ENCODE data around the gene DRC7. TPM values are rescaled to one million over a fixed set of nuclear protein-coding genes. Genes with fewer than 3 reads are reported as not detected.
"Not testable (repeated sequence)": the region's sequence is repeated elsewhere in the genome, so short reads cannot be mapped to it uniquely, and the experiment has no call there.

The DRC7 gene
- total RNA-seq, 8 experiments from 2014 or later = 0.49 to 7.4 (median 0.63) TPM; not detected in 1

GRCh38 chr16:57742543-57742942, 47.9 kb downstream of the DRC7 start:
- peaks cover under 1 to 5% of the 10 kb centered on the region in 2 donors for H3K4me1 ChIP-seq (replicated peaks in 1 of 2)
- WGBS, 10 experiments = 72 to 100% (median 85%) methylated on average over 1 to 3 of the region's 4 CpGs; no CpG with 5 or more reads in 4 of the 10 experiments
- H3K4me3 ChIP-seq = no peak overlapping the region
- no peak overlapping the region for H3K27ac ChIP-seq
- no peak for ATAC-seq (replicated peaks in 6 of 8)
- in situ Hi-C loops (cut with MboI; ENCODE audit: low pct_unique_long_range_greater_than_20kb in 2 of 9, low sequenced_read_pairs in 9 of 9, unreplicated experiment in 9 of 9) = loop anchor here in 1 of 9 experiments (25.0 kb wide), 1 partner anchor 155 kb away; no protein-coding TSS in a partner anchor

GRCh38 chr16:57743458-57743857, 48.9 kb downstream of the DRC7 start:
- no peaks in the 10 kb centered on the region for H3K4me1 ChIP-seq (replicated peaks in 1 of 2)
- in situ Hi-C loops (cut with MboI; ENCODE audit: low pct_unique_long_range_greater_than_20kb in 2 of 9, low sequenced_read_pairs in 9 of 9, unreplicated experiment in 9 of 9) = loop anchor here in 1 of 9 experiments (25.0 kb wide), 1 partner anchor 156 kb away; no protein-coding TSS in a partner anchor
- H3K27ac ChIP-seq = no peak overlapping the region
- ATAC-seq (replicated peaks in 6 of 8) = no peak
- H3K4me3 ChIP-seq = no peak overlapping the region
- WGBS, 10 experiments = 81 to 100% (median 87%) methylated on average over 2 to 6 of the region's 10 CpGs; no CpG with 5 or more reads in 7 of the 10 experiments

- no peak for ATAC-seq (replicated peaks in 6 of 8)
- in situ Hi-C loops (cut with MboI; ENCODE audit: low pct_unique_long_range_greater_than_20kb in 2 of 9, low sequenced_read_pairs in 9 of 9, unreplicated experiment in 9 of 9) = loop anchor here in 1 of 9 experiments (25.0 kb wide), 1 partner anchor 157 kb away; no protein-coding TSS in a partner anchor
- Histone ChIP-seq H3K27ac (no peak overlapping the region), H3K4me3 (no peak overlapping the region), H3K4me1 (replicated peaks in 1 of 2) (no peaks in the 10 kb centered on the region)
- WGBS, 10 experiments = 80 to 100% (median 93%) methylated on average over 1 to 10 of the region's 23 CpGs; no CpG with 5 or more reads in 4 of the 10 experiments
Measured at GRCh38 chr16:57743886-57744641, 49.5 kb downstream of the DRC7 start.

- no peak overlapping the region for H3K27ac ChIP-seq
- WGBS, 10 experiments = 100% methylated on average over 2 of the region's 7 CpGs; no CpG with 5 or more reads in 9 of the 10 experiments
- in situ Hi-C loops (cut with MboI; ENCODE audit: low pct_unique_long_range_greater_than_20kb in 2 of 9, low sequenced_read_pairs in 9 of 9, unreplicated experiment in 9 of 9) = loop anchor here in 1 of 9 experiments (25.0 kb wide), 1 partner anchor 157 kb away; no protein-coding TSS in a partner anchor
- H3K4me1 ChIP-seq (replicated peaks in 1 of 2) = no peaks in the 10 kb centered on the region
- no peak overlapping the region for H3K4me3 ChIP-seq
- no peak for ATAC-seq (replicated peaks in 6 of 8)
Measured at GRCh38 chr16:57744642-57744903, 50.0 kb downstream of the DRC7 start.

DNA sequence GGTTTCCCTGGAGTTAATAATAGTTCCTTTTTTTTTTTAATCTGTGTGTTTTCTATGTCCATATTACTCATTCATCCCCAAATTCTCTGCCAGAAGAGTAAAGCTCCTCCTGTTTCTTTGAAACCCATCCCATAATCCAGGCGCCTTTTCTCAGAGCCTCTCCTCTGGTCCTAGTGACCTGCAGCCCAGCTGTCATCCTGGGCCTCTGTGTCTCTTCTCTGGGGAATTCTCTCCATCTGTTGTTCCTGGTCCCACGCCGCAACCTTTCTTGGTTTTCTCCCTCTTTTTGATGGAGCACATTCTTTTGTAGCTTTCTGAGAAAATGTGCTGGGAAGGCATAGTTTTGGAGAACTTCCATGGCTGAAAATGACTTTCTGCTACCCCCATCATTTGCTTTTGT, 51.2 kb downstream of the DRC7 start:
- 89 to 100% (median 95%) methylated on average over 1 to 3 of the region's 3 CpGs; no CpG with 5 or more reads in 4 of the 10 experiments for WGBS, 10 experiments
- in situ Hi-C loops (cut with MboI; ENCODE audit: low pct_unique_long_range_greater_than_20kb in 2 of 9, low sequenced_read_pairs in 9 of 9, unreplicated experiment in 9 of 9) = loop anchor here in 1 of 9 experiments (25.0 kb wide), 1 partner anchor 158 kb away; no protein-coding TSS in a partner anchor

DNA sequence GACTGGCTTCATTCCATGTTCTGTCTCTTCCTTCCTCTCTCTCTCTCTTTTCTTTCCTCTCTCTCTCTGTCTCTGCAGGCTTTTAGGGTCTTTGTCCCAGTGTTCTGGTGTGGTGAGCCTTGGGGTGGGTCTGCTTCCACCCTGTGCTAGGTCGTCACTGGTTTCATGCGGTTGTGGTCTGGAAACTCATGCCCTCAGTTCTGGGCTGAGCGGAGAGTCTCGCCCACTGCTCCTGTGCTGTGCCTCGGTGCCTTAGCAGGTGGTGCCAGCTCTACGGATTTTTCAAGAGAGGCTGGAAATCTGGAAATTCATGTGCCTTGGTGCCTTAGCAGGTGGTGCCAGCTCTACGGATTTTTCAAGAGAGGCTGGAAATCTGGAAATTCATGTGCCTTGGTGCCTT, 51.7 kb downstream of the DRC7 start:
- H3K4me1 ChIP-seq (replicated peaks in 1 of 2); H3K4me3 ChIP-seq; ATAC-seq (replicated peaks in 6 of 8); H3K27ac ChIP-seq: not testable (repeated sequence)
- 71 to 100% (median 90%) methylated on average over 1 to 2 of the region's 7 CpGs; no CpG with 5 or more reads in 6 of the 10 experiments for WGBS, 10 experiments
- in situ Hi-C loops (cut with MboI; ENCODE audit: low pct_unique_long_range_greater_than_20kb in 2 of 9, low sequenced_read_pairs in 9 of 9, unreplicated experiment in 9 of 9) = loop anchor here in 1 of 9 experiments (25.0 kb wide), 1 partner anchor 159 kb away; no protein-coding TSS in a partner anchor

More for the DNA sequence above, 51.2 kb downstream of the DRC7 start:
- ATAC-seq (replicated peaks in 6 of 8) = no peak
- H3K27ac ChIP-seq = no peak overlapping the region
- H3K4me3 ChIP-seq = no peak overlapping the region
- H3K4me1 ChIP-seq (replicated peaks in 1 of 2) = no peaks in the 10 kb centered on the region

- H3K27ac ChIP-seq = no peak overlapping the region
- in situ Hi-C loops (cut with MboI; ENCODE audit: low pct_unique_long_range_greater_than_20kb in 2 of 9, low sequenced_read_pairs in 9 of 9, unreplicated experiment in 9 of 9) = loop anchor here in 1 of 9 experiments (25.0 kb wide), 1 partner anchor 160 kb away; no protein-coding TSS in a partner anchor
- 56 to 100% (median 84%) methylated on average over 1 to 5 of the region's 7 CpGs; no CpG with 5 or more reads in 2 of the 10 experiments for WGBS, 10 experiments
- no peaks in the 10 kb centered on the region for H3K4me1 ChIP-seq (replicated peaks in 1 of 2)
- no peak overlapping the region for H3K4me3 ChIP-seq
- no peak for ATAC-seq (replicated peaks in 6 of 8)
Measured at GRCh38 chr16:57747091-57747490, 52.5 kb downstream of the DRC7 start.

GRCh38 chr16:57747496-57747895, 52.9 kb downstream of the DRC7 start:
- WGBS, 10 experiments = 68 to 100% (median 87%) methylated on average over 1 to 9 of the region's 12 CpGs; no CpG with 5 or more reads in 6 of the 10 experiments
- in situ Hi-C loops (cut with MboI; ENCODE audit: low pct_unique_long_range_greater_than_20kb in 2 of 9, low sequenced_read_pairs in 9 of 9, unreplicated experiment in 9 of 9) = loop anchor here in 1 of 9 experiments (25.0 kb wide), 1 partner anchor 160 kb away; no protein-coding TSS in a partner anchor
- H3K4me1 ChIP-seq (replicated peaks in 1 of 2) = no peaks in the 10 kb centered on the region
- no peak for ATAC-seq (replicated peaks in 6 of 8)
- no peak overlapping the region for H3K4me3 ChIP-seq
- no peak overlapping the region for H3K27ac ChIP-seq

DNA sequence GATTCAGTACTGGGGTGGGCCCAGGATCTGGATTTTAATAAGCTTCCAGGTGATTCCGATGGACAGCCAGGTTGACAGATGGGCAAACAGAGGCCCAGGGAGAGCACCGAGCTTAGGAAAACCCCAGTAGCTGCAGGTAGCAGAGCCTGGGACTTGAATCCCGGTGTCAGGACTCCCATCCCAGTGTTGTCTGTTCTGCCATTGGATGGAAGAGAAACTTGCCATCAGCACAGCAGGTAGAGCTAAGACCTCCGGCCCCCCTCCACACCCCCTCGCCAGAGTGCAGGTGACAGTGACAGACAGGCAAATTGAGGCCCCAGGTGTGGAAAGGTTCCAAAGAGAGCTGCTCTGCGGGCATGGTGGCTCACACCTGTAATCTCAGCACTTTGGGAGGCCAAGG, 53.4 kb downstream of the DRC7 start:
- no peak overlapping the region for H3K4me3 ChIP-seq
- H3K4me1 ChIP-seq (replicated peaks in 1 of 2) = no peaks in the 10 kb centered on the region
- in situ Hi-C loops (cut with MboI; ENCODE audit: low pct_unique_long_range_greater_than_20kb in 2 of 9, low sequenced_read_pairs in 9 of 9, unreplicated experiment in 9 of 9) = loop anchor here in 1 of 9 experiments (25.0 kb wide), 1 partner anchor 161 kb away; no protein-coding TSS in a partner anchor
- ATAC-seq (replicated peaks in 6 of 8) = no peak
- no peak overlapping the region for H3K27ac ChIP-seq
- 80 to 100% (median 94%) methylated on average over 1 to 5 of the region's 6 CpGs; no CpG with 5 or more reads in 3 of the 10 experiments for WGBS, 10 experiments

GRCh38 chr16:57748596-57748995, 54.0 kb downstream of the DRC7 start:
- 20 to 100% (median 85%) methylated on average over 1 to 4 of the region's 11 CpGs; no CpG with 5 or more reads in 3 of the 10 experiments for WGBS, 10 experiments
- Histone ChIP-seq H3K4me1 (replicated peaks in 1 of 2) (no peaks in the 10 kb centered on the region), H3K27ac (no peak overlapping the region), H3K4me3 (no peak overlapping the region)
- in situ Hi-C loops (cut with MboI; ENCODE audit: low pct_unique_long_range_greater_than_20kb in 2 of 9, low sequenced_read_pairs in 9 of 9, unreplicated experiment in 9 of 9) = loop anchor here in 1 of 9 experiments (25.0 kb wide), 1 partner anchor 161 kb away; no protein-coding TSS in a partner anchor
- peak in 1 of 8 experiments; percentile 64 for ATAC-seq (replicated peaks in 6 of 8)

- 79 to 100% methylated on average over 2 to 3 of the region's 3 CpGs; no CpG with 5 or more reads in 8 of the 10 experiments for WGBS, 10 experiments
- no peaks in the 10 kb centered on the region for H3K4me1 ChIP-seq (replicated peaks in 1 of 2)
- in situ Hi-C loops (cut with MboI; ENCODE audit: low pct_unique_long_range_greater_than_20kb in 2 of 9, low sequenced_read_pairs in 9 of 9, unreplicated experiment in 9 of 9) = loop anchor here in 1 of 9 experiments (25.0 kb wide), 1 partner anchor 162 kb away; no protein-coding TSS in a partner anchor
- no peak for ATAC-seq (replicated peaks in 6 of 8)
- no peak overlapping the region for H3K27ac ChIP-seq
- H3K4me3 ChIP-seq = no peak overlapping the region
Measured at GRCh38 chr16:57749101-57749692, 54.6 kb downstream of the DRC7 start.

- in situ Hi-C loops (cut with MboI; ENCODE audit: low pct_unique_long_range_greater_than_20kb in 2 of 9, low sequenced_read_pairs in 9 of 9, unreplicated experiment in 9 of 9) = loop anchor here in 2 of 9 experiments (10.0 to 25.0 kb wide), 4 partner anchors 115 to 262 kb away; partner anchors contain the start of genes USB1 (in 1 of the 2) and ZNF319 (in 1 of the 2)
- ATAC-seq (replicated peaks in 6 of 8) = no peak
- WGBS, 10 experiments = 60 to 88% (median 83%) methylated on average over 1 to 4 of the region's 5 CpGs; no CpG with 5 or more reads in 7 of the 10 experiments
- H3K4me1 ChIP-seq (replicated peaks in 1 of 2) = no peaks in the 10 kb centered on the region
- no peak overlapping the region for H3K27ac ChIP-seq
- no peak overlapping the region for H3K4me3 ChIP-seq
Measured at GRCh38 chr16:57749856-57750452, 55.3 kb downstream of the DRC7 start.

Data from motor neuron (in vitro differentiated cells).